WTC11 (cell line): ENCODE data around the gene FOXB2.

Experiments
- ATF1 ChIP-seq: sonication (generic); formaldehyde crosslinking; IDR thresholded peaks from 2 replicates; pipeline ENCODE4 v1.8.1; 2023; ENCODE audit warnings: mild to moderate bottlenecking, moderate library complexity, missing genetic modification reagents
- ATF2 ChIP-seq: sonication (generic); formaldehyde crosslinking; IDR thresholded peaks from 2 replicates; pipeline ENCODE4 v1.8.1; 2022; ENCODE audit warnings: low read depth, missing genetic modification reagents, borderline replicate concordance
- ATF6 ChIP-seq: sonication (generic); formaldehyde crosslinking; IDR thresholded peaks from 2 replicates; pipeline ENCODE4 v1.8.1; 2023; ENCODE audit warnings: mild to moderate bottlenecking, missing genetic modification reagents
- CTCF ChIP-seq: fragments of 200-600 bp; IDR thresholded peaks from 2 replicates; pipeline ENCODE4 v1.8.0; 2022; ENCODE audit warnings: antibody characterized with exemption
- ESRRA ChIP-seq: sonication (generic); formaldehyde crosslinking; IDR thresholded peaks from 2 replicates; pipeline ENCODE4 v1.8.1; 2022; ENCODE audit warnings: mild to moderate bottlenecking, missing genetic modification reagents, borderline replicate concordance
- JUN ChIP-seq: sonication (generic); formaldehyde crosslinking; IDR thresholded peaks from 2 replicates; pipeline ENCODE4 v1.8.0; 2023; ENCODE audit warnings: mild to moderate bottlenecking, missing genetic modification reagents
- KAT7 ChIP-seq: sonication (generic); formaldehyde crosslinking; IDR thresholded peaks from 2 replicates; pipeline ENCODE4 v1.8.1; 2023; ENCODE audit warnings: missing genetic modification reagents, mild to moderate bottlenecking, borderline replicate concordance
- MAX ChIP-seq: sonication (generic); formaldehyde crosslinking; IDR thresholded peaks from 2 replicates; pipeline ENCODE4 v1.8.0; 2022; ENCODE audit warnings: mild to moderate bottlenecking, missing genetic modification reagents
- NFYB ChIP-seq: sonication (generic); formaldehyde crosslinking; conservative IDR thresholded peaks from 2 replicates; pipeline ENCODE4 v1.8.0; 2022; ENCODE audit warnings: low read depth, missing genetic modification reagents
- STAT6 ChIP-seq: sonication (generic); formaldehyde crosslinking; conservative IDR thresholded peaks from 2 replicates; pipeline ENCODE4 v1.8.1; 2023; ENCODE audit warnings: mild to moderate bottlenecking, low read depth, missing genetic modification reagents, moderate library complexity

- no peak for TF ChIP-seq CTCF
- no peak for TF ChIP-seq ATF6 (CRISPR knock-in tag)
- TF ChIP-seq ATF1 (CRISPR knock-in tag): no peak
- no peak for TF ChIP-seq NFYB (CRISPR knock-in tag)
- no peak for TF ChIP-seq ESRRA
- no peak for TF ChIP-seq MAX (CRISPR knock-in tag)
- no peak for TF ChIP-seq KAT7 (CRISPR knock-in tag)
- TF ChIP-seq ATF2: no peak
- TF ChIP-seq STAT6: no peak
- TF ChIP-seq JUN: no peak
These were observed 16.1 kb upstream of the FOXB2 start for GRCh38 chr9:77003366-77003765.
